Small intestine (tissue), 7 donors: ENCODE data around the gene ASMTL. TPM values are rescaled to one million over a fixed set of nuclear protein-coding genes. Genes with fewer than 3 reads are reported as not detected.
"Not testable (repeated sequence)": the region's sequence is repeated elsewhere in the genome, so short reads cannot be mapped to it uniquely, and the experiment has no call there.

ENCODE experiments used
- DNase-seq, 2 donors: peaks; one replicate each; pipeline versions ENCODE4 v3.0.0 to v3.0.0-alpha.2; 2013
- FAIRE-seq: peaks from 2 replicates; lab custom pipeline; 2012; peaks lifted over from hg19 to GRCh38; lab: Jason Lieb, UNC
- H3K27ac ChIP-seq, 3 donors: one replicate each; pipeline ENCODE4 v1.5.1; 2013; ENCODE audit warnings: low read length in 2 of 3, mild to moderate bottlenecking in 2 of 3, control low read depth in 1 of 3, inconsistent platforms in 1 of 3, low read depth in 1 of 3, moderate library complexity in 1 of 3
- H3K27me3 ChIP-seq, 3 donors: one replicate each; pipeline ENCODE4 v1.6.1; 2013; ENCODE audit warnings: low read length in 3 of 3, inconsistent platforms in 1 of 3; ENCODE audit not compliant: control insufficient read depth in 3 of 3, insufficient read depth in 3 of 3
- H3K36me3 ChIP-seq, 3 donors: one replicate each; pipeline ENCODE4 v1.6.1; 2013; ENCODE audit warnings: low read length in 3 of 3, inconsistent platforms in 1 of 3, low read depth in 1 of 3, mild to moderate bottlenecking in 1 of 3, moderate library complexity in 1 of 3; ENCODE audit not compliant: control insufficient read depth in 3 of 3, insufficient read depth in 2 of 3
- H3K4me1 ChIP-seq, 3 donors: one replicate each; pipeline ENCODE4 v1.6.1; 2013; ENCODE audit warnings: low read length in 2 of 3, inconsistent platforms in 1 of 3, low read depth in 1 of 3, mild to moderate bottlenecking in 1 of 3, moderate library complexity in 1 of 3; ENCODE audit not compliant: control insufficient read depth in 3 of 3, insufficient read depth in 2 of 3
- H3K4me3 ChIP-seq, 3 donors: one replicate each; pipeline ENCODE4 v1.5.1; 2013; ENCODE audit warnings: low read length in 3 of 3, control low read depth in 1 of 3, inconsistent platforms in 1 of 3, low read depth in 1 of 3, mild to moderate bottlenecking in 1 of 3, moderate library complexity in 1 of 3
- H3K9me3 ChIP-seq, 2 donors: one replicate each; pipeline ENCODE4 v1.6.1; 2013; ENCODE audit warnings: low read depth in 1 of 2, low read length in 1 of 2; ENCODE audit not compliant: control insufficient read depth in 2 of 2, insufficient read depth in 1 of 2
- WGBS, 3 donors: extraction: QIAGEN DNeasy Blood & Tissue Kit; methylation state at CpG; one replicate each; pipeline ENCODE4 v1.1.7; 2013; 5-methylcytosine and 5-hydroxymethylcytosine counted together
- polyA plus RNA-seq, 4 donors: library from polyadenylated mRNA; stranded (reverse) in 3 of 4; unstranded in 1 of 4; fragments of 200-250 nt in 3 of 4; fragments of 120-200 nt in 1 of 4; gene quantifications; one replicate each; pipeline versions ENCODE4 v1.2.1 to v1.2.3, GENCODE V29; 2013
- donor health status: healthy with polysubstance abuse.
- donor health status: control.
- donor health status: control.
- donor health status: Bipolar disorder and iron deficiency.
- donor health status: healthy.

Gene ASMTL
- polyA plus RNA-seq, 4 donors, result 10.1 to 24.8 (median 17.3) TPM

- DNase-seq, result no peak
- 91 to 92% (median 91%) methylated on average over 9 of the region's 9 CpGs for WGBS, 3 donors
- Histone ChIP-seq H3K4me3 (no peak overlapping the region), H3K27me3 (no peaks in the 10 kb centered on the region), H3K4me1 (peaks cover 0 to 3% (median 0%) of the 10 kb centered on the region in 3 donors), H3K27ac (no peak overlapping the region), H3K9me3 (peaks cover 1 to 10% of the 10 kb centered on the region in 2 donors), H3K36me3 (no peaks in the 10 kb centered on the region)
- no peak for FAIRE-seq
Observed at GRCh38 chrX:1485033-1485432, 32.3 kb upstream of the ASMTL start.

DNA sequence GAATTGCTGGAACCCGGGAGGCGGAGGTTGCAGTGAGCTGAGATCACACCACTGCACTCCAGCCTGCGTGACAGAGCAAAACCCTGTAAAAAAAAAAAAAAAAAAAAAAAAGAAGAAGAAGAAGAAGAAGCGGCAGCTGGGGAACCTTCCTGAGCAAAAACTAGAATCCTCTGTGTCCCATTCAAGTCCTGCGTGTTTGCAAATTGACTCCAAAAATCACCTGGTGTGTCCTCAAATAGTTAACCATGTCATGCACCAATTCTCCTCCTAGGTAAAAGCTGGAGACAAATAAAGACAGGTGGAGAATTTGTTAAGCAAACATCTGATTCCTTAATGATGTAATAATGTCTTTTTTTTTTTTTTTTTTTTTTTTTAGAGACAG lies 31.9 kb upstream of the ASMTL start:
- WGBS, 3 donors, result 78 to 86% (median 83%) methylated on average over 5 of the region's 5 CpGs
- FAIRE-seq, result no peak
- Histone ChIP-seq H3K36me3 (no peaks in the 10 kb centered on the region), H3K27ac (no peak overlapping the region), H3K4me3 (no peak overlapping the region), H3K27me3 (no peaks in the 10 kb centered on the region), H3K9me3 (peaks cover 1 to 11% of the 10 kb centered on the region in 2 donors), H3K4me1 (peaks cover 0 to 3% (median 0%) of the 10 kb centered on the region in 3 donors)
- no peak for DNase-seq

DNA sequence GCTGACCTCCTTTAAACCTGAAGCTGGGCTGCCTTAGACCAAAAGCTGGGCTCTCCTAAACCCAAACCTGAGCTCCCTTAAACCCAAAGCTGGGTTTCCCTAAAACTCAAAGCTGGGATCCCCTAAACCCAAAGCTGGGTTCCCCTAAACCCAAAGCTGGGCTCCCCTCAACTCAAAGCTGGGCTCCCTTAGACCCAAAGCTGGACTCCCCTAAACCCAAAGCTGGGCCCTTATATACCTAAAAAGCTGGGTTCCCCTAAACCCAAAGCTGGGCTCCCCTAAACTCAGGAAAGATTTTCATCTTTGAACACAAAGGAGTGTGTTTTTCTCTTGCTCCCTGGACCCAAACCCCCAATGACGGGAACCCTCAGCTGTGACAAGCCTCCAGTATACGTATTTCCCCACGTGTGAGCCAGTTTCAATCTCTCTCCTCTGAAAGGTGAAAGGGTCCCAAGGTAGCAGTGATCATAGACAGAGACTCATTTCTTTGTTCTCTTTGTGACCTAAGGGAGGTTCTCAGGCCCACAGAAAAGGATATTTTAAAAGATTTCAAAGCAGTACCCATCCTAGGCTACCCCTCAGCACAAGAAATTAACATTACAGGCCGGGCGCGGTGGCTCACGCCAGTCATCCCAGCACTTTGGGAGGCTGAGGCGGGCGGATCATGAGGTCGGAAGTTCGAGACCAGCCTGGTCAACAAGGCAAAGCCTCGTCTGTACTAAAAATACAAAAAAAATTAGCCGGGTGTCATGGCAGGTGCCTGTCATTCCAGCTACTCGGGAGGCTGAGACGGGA lies 31.3 kb upstream of the ASMTL start:
- DNase-seq (no peak), FAIRE-seq (no peak)
- no peaks in the 10 kb centered on the region for H3K36me3 ChIP-seq
- H3K9me3 ChIP-seq, result peaks cover 1 to 11% of the 10 kb centered on the region in 2 donors
- peaks cover 0 to 3% (median 0%) of the 10 kb centered on the region in 3 donors for H3K4me1 ChIP-seq
- no peak overlapping the region for H3K4me3 ChIP-seq
- 77 to 80% (median 77%) methylated on average over 15 of the region's 15 CpGs for WGBS, 3 donors
- H3K27me3 ChIP-seq, result no peaks in the 10 kb centered on the region
- H3K27ac ChIP-seq, result peak overlapping the region in 1 of 3 donors; percentile 39

GRCh38 chrX:1482530-1482928 lies 29.8 kb upstream of the ASMTL start:
- H3K27ac ChIP-seq, result peak overlapping the region in 1 of 3 donors; percentile 93
- H3K9me3 ChIP-seq, H3K4me3 ChIP-seq, H3K27me3 ChIP-seq, H3K36me3 ChIP-seq, H3K4me1 ChIP-seq, FAIRE-seq, DNase-seq: not testable (repeated sequence)
- WGBS, 3 donors, result 100% methylated on average over 1 of the region's 2 CpGs; no CpG with 5 or more reads in 2 of the 3 donors

- 8 to 11% (median 11%) methylated on average over 26 of the region's 26 CpGs for WGBS, 3 donors
- FAIRE-seq, result no peak
Observed at GRCh38 chrX:1481636-1482529, 29.2 kb upstream of the ASMTL start.

GRCh38 chrX:1480082-1480785 lies 27.5 kb upstream of the ASMTL start:
- H3K36me3 ChIP-seq, result no peaks in the 10 kb centered on the region
- H3K27ac ChIP-seq, result peak overlapping the region in 1 of 3 donors; percentile 34
- no peak for DNase-seq
- no peak overlapping the region for H3K4me3 ChIP-seq
- H3K27me3 ChIP-seq, result no peaks in the 10 kb centered on the region
- WGBS, 3 donors, result 66 to 74% (median 71%) methylated on average over 8 of the region's 8 CpGs
- no peak for FAIRE-seq
- H3K9me3 ChIP-seq, result peaks cover 0 to 4% of the 10 kb centered on the region in 2 donors
- peaks cover 0 to 3% (median 0%) of the 10 kb centered on the region in 3 donors for H3K4me1 ChIP-seq

More at GRCh38 chrX:1481636-1482529, 29.2 kb upstream of the ASMTL start:
- Histone ChIP-seq H3K9me3 (peaks cover 0 to 10% of the 10 kb centered on the region in 2 donors), H3K36me3 (no peaks in the 10 kb centered on the region), H3K27me3 (no peaks in the 10 kb centered on the region), H3K27ac (peak overlapping the region in 2 of 3 donors; percentile 27 to 93), H3K4me3 (no peak overlapping the region), H3K4me1 (peaks cover 0 to 3% (median 0%) of the 10 kb centered on the region in 3 donors)
- DNase-seq, result peak; percentile 42 to 45

DNA sequence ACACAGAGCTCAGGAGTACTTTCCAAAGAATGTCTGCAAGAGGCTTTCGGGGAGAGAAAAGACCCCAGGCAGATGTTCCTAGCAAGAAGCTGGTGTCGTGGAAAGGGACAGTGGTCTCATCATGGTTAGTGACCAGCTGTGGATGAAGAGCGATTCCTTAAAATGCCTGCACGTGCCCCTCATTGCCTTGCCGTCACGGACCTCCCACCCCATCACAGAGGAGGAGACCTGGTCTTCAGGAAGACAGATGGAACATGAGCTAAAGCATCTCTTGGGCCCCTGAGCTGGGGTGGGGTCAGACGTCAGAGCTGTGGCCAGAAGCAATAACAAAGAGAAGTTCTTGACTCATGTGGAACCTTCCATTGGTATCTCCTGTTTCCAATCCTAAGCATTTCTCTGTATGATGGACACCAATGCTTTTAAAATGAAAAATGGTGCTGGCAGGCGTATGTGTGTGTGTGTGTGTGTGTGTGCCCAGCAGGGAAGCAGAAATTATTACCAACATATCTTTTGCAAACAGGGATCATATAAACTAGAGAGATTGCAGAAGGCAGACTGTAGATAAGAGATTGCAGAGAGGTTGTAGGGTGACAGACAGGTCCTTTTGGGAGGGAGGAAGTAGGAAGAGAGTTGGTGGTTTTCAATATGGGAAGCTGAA lies 25.2 kb upstream of the ASMTL start:
- H3K36me3 ChIP-seq, result no peaks in the 10 kb centered on the region
- no peaks in the 10 kb centered on the region for H3K27me3 ChIP-seq
- peak overlapping the region in 1 of 3 donors; percentile 32 for H3K27ac ChIP-seq
- no peak for FAIRE-seq
- peaks cover 0 to 3% (median 0%) of the 10 kb centered on the region in 3 donors for H3K4me1 ChIP-seq
- peaks cover 0 to 4% of the 10 kb centered on the region in 2 donors for H3K9me3 ChIP-seq
- DNase-seq, result no peak
- 61 to 75% (median 62%) methylated on average over 8 of the region's 8 CpGs for WGBS, 3 donors
- no peak overlapping the region for H3K4me3 ChIP-seq
